CD4-positive, alpha-beta T cell (primary cell): ENCODE data around the gene DNAH6. TPM values are rescaled to one million over a fixed set of nuclear protein-coding genes. Genes with fewer than 3 reads are reported as not detected.

Source experiments
- ATAC-seq: fragments of 200-7000 bp; cut with Tn5 transposase; one replicate; pipeline ENCODE4 v1.10.0; 2022; ENCODE audit warnings: mild to moderate bottlenecking; ENCODE audit not compliant: poor library complexity
- CTCF ChIA-PET: fragments of 350-600 bp; sonication (Branson Sonifier 250); formaldehyde crosslinking; loops from one replicate; lab custom pipeline; 2021; ENCODE audit warnings: antibody characterized with exemption, inconsistent platforms; lab: Charles Lee
- POLR2A ChIA-PET: fragments of 350-600 bp; sonication (Branson Sonifier 250); formaldehyde crosslinking; loops from one replicate; lab custom pipeline; 2021; ENCODE audit warnings: antibody characterized with exemption, inconsistent platforms; lab: Charles Lee
- DNase-seq, 14 experiments: peaks; one replicate each; pipeline ENCODE4 v3.0.0-alpha.2; 2013 to 2020; ENCODE audit warnings: mixed read lengths in 2 of 14
- H3K27ac ChIP-seq, 2 donors: one replicate each; pipeline versions ENCODE4 v1.5.1 to v1.7.0; 2013; ENCODE audit warnings: low read length in 2 of 2, low read depth in 1 of 2, mild to moderate bottlenecking in 1 of 2
- H3K27me3 ChIP-seq, 2 experiments: 1 replicate in 1 of 2; 2 replicates in 1 of 2; pipeline versions ENCODE4 v1.6.1 to v1.7.0; 2013; ENCODE audit warnings: low read length in 2 of 2, control low read depth in 1 of 2, mild to moderate bottlenecking in 1 of 2, moderate library complexity in 1 of 2; ENCODE audit not compliant: insufficient read depth in 2 of 2, control insufficient read depth in 1 of 2
- H3K36me3 ChIP-seq: one replicate; pipeline ENCODE4 v1.6.1; 2013; ENCODE audit warnings: low read length, control low read depth; ENCODE audit not compliant: insufficient read depth
- H3K4me1 ChIP-seq: one replicate; pipeline ENCODE4 v1.6.1; 2013; ENCODE audit warnings: low read length, control low read depth; ENCODE audit not compliant: insufficient read depth
- H3K4me3 ChIP-seq: one replicate; pipeline ENCODE4 v1.5.1; 2013; ENCODE audit warnings: mild to moderate bottlenecking, low read length, moderate library complexity
- H3K9me3 ChIP-seq, 2 experiments: 1 replicate in 1 of 2; 2 replicates in 1 of 2; pipeline versions ENCODE4 v1.6.1 to v1.7.0; 2013; ENCODE audit warnings: low read length in 2 of 2, mild to moderate bottlenecking in 2 of 2, control low read depth in 1 of 2, moderate library complexity in 1 of 2; ENCODE audit not compliant: control insufficient read depth in 1 of 2, insufficient read depth in 1 of 2
- H3K27ac Mint-ChIP-seq: one replicate; pipeline ENCODE4 v1.8.0; 2020; ENCODE audit warnings: mixed read lengths
- H3K27me3 Mint-ChIP-seq: one replicate; pipeline ENCODE4 v1.8.0; 2021; ENCODE audit warnings: mixed read lengths
- H3K36me3 Mint-ChIP-seq: one replicate; pipeline ENCODE4 v1.8.0; 2021; ENCODE audit warnings: low read depth, mixed read lengths
- H3K4me1 Mint-ChIP-seq: one replicate; pipeline ENCODE4 v1.8.0; 2021; ENCODE audit warnings: low read depth, mixed read lengths
- H3K4me3 Mint-ChIP-seq: one replicate; pipeline ENCODE4 v1.8.0; 2020; ENCODE audit warnings: mild to moderate bottlenecking, mixed read lengths
- H3K9me3 Mint-ChIP-seq: one replicate; pipeline ENCODE4 v1.8.0; 2020; ENCODE audit warnings: mixed read lengths
- CTCF ChIP-seq: fragments of 200-600 bp; IDR thresholded peaks from one replicate; pipeline ENCODE4 v1.8.0; 2022; ENCODE audit warnings: antibody characterized with exemption, mild to moderate bottlenecking
- intact Hi-C, 2 experiments: fragments of 100-400 bp; cut with DNase I in 1 of 2; cut with micrococcal nuclease in 1 of 2; formaldehyde crosslinking; loops; one replicate each; pipeline versions ENCODE4 v1.15.1 to v1.9.0; 2023 to 2025; cut with DNase I, micrococcal nuclease
- total RNA-seq, 174 experiments: library from RNA in 2 of 174; stranded (reverse) in 2 of 174; gene quantifications; one replicate each; pipeline ENCODE4 v1.2.3 and lab custom pipeline; 2021 to 2026

DNAH6 gene
- total RNA-seq, 2 experiments from 2014 or later, result 0.59 to 1.2 TPM

DNA sequence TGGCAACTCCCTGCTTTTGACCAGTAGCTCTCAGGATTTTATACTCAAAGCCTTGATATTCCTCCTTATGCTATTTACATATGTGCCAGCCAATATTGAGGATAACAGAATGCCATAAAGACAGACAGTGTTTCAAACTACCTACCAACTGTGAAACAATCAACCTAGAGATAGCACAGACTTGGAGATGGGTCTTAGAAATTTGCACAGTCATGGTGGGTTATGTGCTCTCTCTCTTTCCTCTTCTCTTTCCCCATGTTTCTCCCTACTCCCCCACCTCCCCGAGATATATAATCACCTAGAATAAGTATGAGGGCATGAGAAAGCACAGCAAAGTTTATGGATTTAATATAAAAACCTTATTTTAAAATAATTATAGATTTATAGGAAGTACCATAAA lies 33.0 kb upstream of the DNAH6 start:
- no peaks in the 10 kb centered on the region for H3K27me3 ChIP-seq
- no peaks in the 10 kb centered on the region for H3K36me3 ChIP-seq
- no peaks in the 10 kb centered on the region for H3K36me3 Mint-ChIP-seq
- H3K4me1 ChIP-seq, result peaks cover 15% of the 10 kb centered on the region
- DNase-seq (no peak), ATAC-seq (no peak)
- no peak for TF ChIP-seq CTCF
- H3K9me3 ChIP-seq, result no peaks in the 10 kb centered on the region
- H3K4me3 ChIP-seq, result no peak overlapping the region
- intact Hi-C loops, result no loop called here
- H3K9me3 Mint-ChIP-seq, result no peaks in the 10 kb centered on the region
- H3K27ac Mint-ChIP-seq, result no peak overlapping the region
- no peak overlapping the region for H3K4me3 Mint-ChIP-seq
- POLR2A ChIA-PET, result no interaction called here
- CTCF ChIA-PET, result no interaction called here
- H3K27me3 Mint-ChIP-seq, result no peaks in the 10 kb centered on the region
- H3K27ac ChIP-seq, result no peak overlapping the region
- peaks cover 19% of the 10 kb centered on the region for H3K4me1 Mint-ChIP-seq

- Histone ChIP-seq H3K4me3 (no peak overlapping the region), H3K4me1 (peaks cover 10% of the 10 kb centered on the region), H3K27ac (no peak overlapping the region), H3K36me3 (no peaks in the 10 kb centered on the region), H3K9me3 (no peaks in the 10 kb centered on the region), H3K27me3 (no peaks in the 10 kb centered on the region)
- CTCF ChIA-PET, result no interaction called here
- ATAC-seq (no peak), DNase-seq (no peak)
- POLR2A ChIA-PET, result no interaction called here
- H3K27me3 Mint-ChIP-seq, result no peaks in the 10 kb centered on the region
- no peak overlapping the region for H3K27ac Mint-ChIP-seq
- H3K36me3 Mint-ChIP-seq, result no peaks in the 10 kb centered on the region
- no peaks in the 10 kb centered on the region for H3K9me3 Mint-ChIP-seq
- no peak overlapping the region for H3K4me3 Mint-ChIP-seq
- intact Hi-C loops, result no loop called here
- peaks cover 11% of the 10 kb centered on the region for H3K4me1 Mint-ChIP-seq
- no peak for TF ChIP-seq CTCF
Measured at GRCh38 chr2:84486441-84487115, 29.7 kb upstream of the DNAH6 start.

DNA sequence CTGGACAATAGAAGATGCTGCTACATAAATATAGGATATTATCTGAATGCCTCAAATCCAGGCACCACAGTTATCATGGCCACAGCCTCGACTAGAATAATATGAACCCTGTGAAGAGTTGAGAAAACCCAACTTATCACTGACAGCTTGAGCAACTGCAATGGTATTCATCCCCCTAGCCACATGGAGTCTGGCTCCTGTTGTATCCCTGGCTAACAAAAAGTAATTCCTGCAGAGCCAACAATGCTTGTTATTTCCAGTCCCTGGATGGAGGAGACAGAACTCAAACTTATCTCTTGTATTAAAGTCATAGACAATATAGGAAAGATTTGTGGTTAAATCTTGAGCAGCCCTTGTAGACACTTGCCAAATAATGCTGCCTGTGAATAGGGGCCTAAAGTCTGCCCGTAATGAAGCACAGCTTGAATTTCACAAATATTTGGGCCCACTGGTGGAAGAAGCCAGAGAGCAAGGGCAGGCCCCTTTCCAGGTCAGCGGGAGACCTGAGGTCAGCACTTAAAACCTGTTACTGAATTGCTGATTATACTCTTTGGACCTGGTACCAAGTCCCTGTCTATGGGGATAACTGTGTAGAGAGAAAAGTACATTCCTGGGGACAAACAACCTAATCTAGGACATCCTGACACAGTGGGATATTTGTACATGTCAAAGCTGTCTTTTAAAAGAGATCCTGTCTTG lies 28.9 kb upstream of the DNAH6 start:
- DNase-seq, result no peak
- CTCF ChIA-PET, result interaction anchor here (1.3 kb wide), 1 partner anchor 438 kb away, joined by 4 read pairs; no protein-coding TSS in a partner anchor
- Histone ChIP-seq H3K36me3 (no peaks in the 10 kb centered on the region), H3K4me3 (no peak overlapping the region), H3K27ac (no peak overlapping the region), H3K9me3 (no peaks in the 10 kb centered on the region), H3K4me1 (peaks cover under 1% of the 10 kb centered on the region), H3K27me3 (no peaks in the 10 kb centered on the region)
- Mint-ChIP-seq H3K27ac (no peak overlapping the region), H3K4me3 (no peak overlapping the region), H3K9me3 (no peaks in the 10 kb centered on the region), H3K4me1 (peaks cover 2% of the 10 kb centered on the region), H3K36me3 (no peaks in the 10 kb centered on the region), H3K27me3 (no peaks in the 10 kb centered on the region)
- no peak for ATAC-seq
- POLR2A ChIA-PET, result no interaction called here
- intact Hi-C loops, result no loop called here
- TF ChIP-seq CTCF, result no peak
